Stomach (tissue), 9 donors: ENCODE data around the gene DNAAF3. TPM values are rescaled to one million over a fixed set of nuclear protein-coding genes. Genes with fewer than 3 reads are reported as not detected.

Source experiments
- DNase-seq, 2 donors: peaks; one replicate each; pipeline versions ENCODE4 v3.0.0 to v3.0.0-alpha.2; 2013 to 2019
- H3K27ac ChIP-seq, 5 donors: fragments of 200-600 bp in 4 of 5; sonication (generic) in 4 of 5; one replicate each; pipeline ENCODE4 v1.5.1; 2013 to 2019; ENCODE audit warnings: mild to moderate bottlenecking in 1 of 5, moderate library complexity in 1 of 5
- H3K27me3 ChIP-seq, 3 donors: fragments of 200-600 bp; sonication (generic); one replicate each; pipeline ENCODE4 v1.5.1; 2017 to 2019; ENCODE audit warnings: mixed run types in 1 of 3
- H3K36me3 ChIP-seq, 4 donors: fragments of 200-600 bp; sonication (generic); 1 replicate in 3 of 4; 2 replicates in 1 of 4; pipeline ENCODE4 v1.5.1; 2016 to 2019
- H3K4me1 ChIP-seq, 4 donors: fragments of 200-600 bp; sonication (generic); one replicate each; pipeline ENCODE4 v1.5.1; 2016 to 2019
- H3K4me3 ChIP-seq, 4 donors: fragments of 200-600 bp; sonication (generic) in 3 of 4; one replicate each; pipeline ENCODE4 v1.5.1; 2016 to 2019; ENCODE audit warnings: mild to moderate bottlenecking in 1 of 4
- H3K9me3 ChIP-seq, 4 donors: fragments of 200-600 bp; sonication (generic); one replicate each; pipeline ENCODE4 v1.5.1; 2016 to 2019
- CTCF ChIP-seq, 7 experiments: fragments of 450-650 bp in 4 of 7; fragments of 200-600 bp in 3 of 7; sonication (generic) in 3 of 7; IDR thresholded peaks; one replicate each; pipeline ENCODE4 v1.5.1; 2016 to 2019; ENCODE audit warnings: antibody characterized with exemption in 7 of 7, control low read depth in 2 of 7, mild to moderate bottlenecking in 1 of 7
- EP300 ChIP-seq: sonication (generic); formaldehyde crosslinking; IDR thresholded peaks from one replicate; pipeline ENCODE4 v1.6.1; 2017; ENCODE audit warnings: antibody characterized with exemption
- POLR2A ChIP-seq, 4 donors: fragments of 450-650 bp; IDR thresholded peaks; one replicate each; pipeline ENCODE4 v1.6.1; 2016; ENCODE audit warnings: antibody characterized with exemption in 4 of 4, control low read depth in 2 of 4, mild to moderate bottlenecking in 1 of 4, moderate library complexity in 1 of 4
- POLR2AphosphoS5 ChIP-seq, 3 donors: sonication (generic); formaldehyde crosslinking; IDR thresholded peaks; one replicate each; pipeline ENCODE4 v1.6.1; 2016; ENCODE audit warnings: antibody characterized with exemption in 3 of 3
- WGBS, 5 donors: extraction: QIAGEN DNeasy Blood & Tissue Kit in 3 of 5; methylation state at CpG; one replicate each; pipeline versions ENCODE4 v1.1.5 to v1.1.7; 2013 to 2018; 5-methylcytosine and 5-hydroxymethylcytosine counted together
- intact Hi-C: fragments of 100-400 bp; cut with DNase I; formaldehyde crosslinking; loops from one replicate; pipeline ENCODE4 v1.15.1; 2023; ENCODE audit warnings: low total_unique reads
- polyA plus RNA-seq, 3 donors: library from polyadenylated mRNA; stranded (reverse); fragments of 200-250 nt; gene quantifications; one replicate each; pipeline ENCODE4 v1.2.3, GENCODE V29; 2013
- total RNA-seq, 5 donors: library from RNA; depleted of rRNA; stranded (reverse); fragments of >200 nt; gene quantifications; one replicate each; pipeline versions ENCODE4 v1.1.0 to v1.2.3, GENCODE V29; 2014 to 2016
- donor health status: healthy with polysubstance abuse.
- donor health status: Bipolar disorder and iron deficiency.
- donor health status: healthy.

DNAAF3 gene
- total and polyA plus RNA-seq, 8 donors = 0.68 to 1.9 (median 0.75) TPM; not detected in 5

GRCh38 chr19:55178781-55179599, 12.6 kb upstream of the DNAAF3 start:
- peak; percentile 69 to 95 for DNase-seq
- Histone ChIP-seq H3K36me3 (peaks cover 0 to 9% (median 3%) of the 10 kb centered on the region in 4 donors), H3K4me3 (peak overlapping the region; percentile 23 to 44 (median 38)), H3K4me1 (peaks cover 9 to 24% (median 21%) of the 10 kb centered on the region in 4 donors), H3K27ac (peak overlapping the region in 1 of 5 donors; percentile 11), H3K27me3 (peaks cover 37 to 100% (median 77%) of the 10 kb centered on the region in 3 donors), H3K9me3 (no peaks in the 10 kb centered on the region)
- WGBS, 5 donors = 3 to 7% (median 6%) methylated on average over 21 to 61 of the region's 61 CpGs
- intact Hi-C loops = no loop called here
- no peak for TF ChIP-seq CTCF (IDR thresholded peaks at IDR 0.05)
- no peak for TF ChIP-seq POLR2AphosphoS5 (IDR thresholded peaks at IDR 0.05)
- TF ChIP-seq POLR2A (IDR thresholded peaks at IDR 0.05) = no peak
- TF ChIP-seq EP300 = no peak

- H3K4me3 ChIP-seq = no peak overlapping the region
- peaks cover 15 to 39% (median 31%) of the 10 kb centered on the region in 4 donors for H3K4me1 ChIP-seq
- H3K36me3 ChIP-seq = no peaks in the 10 kb centered on the region
- no peak overlapping the region for H3K27ac ChIP-seq
- DNase-seq = no peak
- intact Hi-C loops = no loop called here
- no peaks in the 10 kb centered on the region for H3K9me3 ChIP-seq
- WGBS, 5 donors = 0 to 43% (median 40%) methylated on average over 1 to 2 of the region's 2 CpGs
- no peak for TF ChIP-seq POLR2AphosphoS5 (IDR thresholded peaks at IDR 0.05)
- TF ChIP-seq CTCF (IDR thresholded peaks at IDR 0.05) = no peak
- no peak for TF ChIP-seq EP300
- no peak for TF ChIP-seq POLR2A (IDR thresholded peaks at IDR 0.05)
- H3K27me3 ChIP-seq = peaks cover 38 to 100% (median 90%) of the 10 kb centered on the region in 3 donors
These were observed 9.7 kb upstream of the DNAAF3 start for GRCh38 chr19:55176076-55176475.

GRCh38 chr19:55175117-55175867, 8.9 kb upstream of the DNAAF3 start:
- no peak for DNase-seq
- no peaks in the 10 kb centered on the region for H3K9me3 ChIP-seq
- H3K4me1 ChIP-seq = peaks cover 15 to 37% (median 29%) of the 10 kb centered on the region in 4 donors
- TF ChIP-seq EP300 (no peak), POLR2AphosphoS5 (IDR thresholded peaks at IDR 0.05) (no peak), POLR2A (IDR thresholded peaks at IDR 0.05) (no peak)
- WGBS, 5 donors = 40 to 68% (median 57%) methylated on average over 34 to 43 of the region's 43 CpGs
- H3K36me3 ChIP-seq = no peaks in the 10 kb centered on the region
- no peak overlapping the region for H3K4me3 ChIP-seq
- no peak overlapping the region for H3K27ac ChIP-seq
- H3K27me3 ChIP-seq = peaks cover 33 to 100% (median 90%) of the 10 kb centered on the region in 3 donors
- intact Hi-C loops = no loop called here

GRCh38 chr19:55174425-55175116, 8.2 kb upstream of the DNAAF3 start:
- TF ChIP-seq EP300 (no peak), POLR2AphosphoS5 (IDR thresholded peaks at IDR 0.05) (no peak)
- H3K27me3 ChIP-seq = peaks cover 27 to 100% (median 90%) of the 10 kb centered on the region in 3 donors
- intact Hi-C loops = no loop called here
- H3K27ac ChIP-seq = no peak overlapping the region
- H3K9me3 ChIP-seq = no peaks in the 10 kb centered on the region
- DNase-seq = no peak
- WGBS, 5 donors = 42 to 66% (median 57%) methylated on average over 21 of the region's 21 CpGs
- H3K4me3 ChIP-seq = peak overlapping the region in 1 of 4 donors; percentile 49
- no peaks in the 10 kb centered on the region for H3K36me3 ChIP-seq
- peaks cover 10 to 30% (median 22%) of the 10 kb centered on the region in 4 donors for H3K4me1 ChIP-seq
